Measurements from ENCODE around the gene RPS19BP1.
"Not testable (repeated sequence)": the region's sequence is repeated elsewhere in the genome, so short reads cannot be mapped to it uniquely, and the experiment has no call there.

The RPS19BP1 gene

GRCh38 chr22:39513791-39514190 lies 18.8 kb downstream of the RPS19BP1 start:
- DNase-seq (ENCODE audit: low spot score) = no peak

GRCh38 chr22:39512026-39512425 lies 20.5 kb downstream of the RPS19BP1 start:
- no peak for DNase-seq (ENCODE audit: low spot score)

DNA sequence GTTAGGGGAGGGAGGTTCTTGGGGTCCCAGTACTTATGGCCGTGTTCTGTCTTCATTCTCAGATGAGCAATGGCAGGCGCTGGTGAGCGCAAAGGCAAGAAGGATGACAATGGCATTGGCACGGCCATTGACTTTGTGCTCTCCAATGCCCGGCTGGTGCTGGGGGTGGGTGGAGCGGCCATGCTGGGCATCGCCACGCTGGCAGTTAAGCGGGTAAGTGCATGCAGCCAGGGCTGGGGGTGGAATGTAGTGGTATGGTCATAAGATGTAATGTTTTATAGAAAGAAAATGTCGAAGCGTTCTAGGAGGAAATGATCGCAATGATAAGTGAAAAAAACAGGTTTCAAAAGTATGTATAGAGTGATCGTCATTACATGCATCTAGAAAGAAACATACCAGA lies 21.3 kb downstream of the RPS19BP1 start:
- no peak for DNase-seq (ENCODE audit: low spot score)

- no peak for DNase-seq (ENCODE audit: low spot score)
These were observed 21.9 kb downstream of the RPS19BP1 start for GRCh38 chr22:39510529-39511149.

DNA sequence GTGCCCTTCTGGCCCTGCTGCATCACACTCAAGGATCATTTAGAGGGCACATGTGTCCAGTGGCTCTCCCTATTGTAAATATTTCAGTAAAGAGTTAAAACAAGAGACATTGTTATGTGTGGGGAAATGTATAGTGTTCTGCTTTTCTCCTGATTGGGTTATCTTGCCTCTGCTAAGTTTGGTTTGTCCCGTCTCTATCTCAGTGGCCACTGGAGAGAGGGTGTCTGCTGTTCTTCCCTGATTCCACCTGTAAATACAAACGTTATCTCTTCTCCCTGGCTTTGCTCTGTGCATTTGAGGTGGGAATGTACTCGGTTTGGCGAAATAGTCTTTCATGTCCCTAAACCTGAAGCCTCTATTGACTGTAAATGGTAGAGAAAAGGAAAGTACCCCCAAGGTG lies 24.2 kb downstream of the RPS19BP1 start:
- DNase-seq (ENCODE audit: low spot score) = no peak

DNA sequence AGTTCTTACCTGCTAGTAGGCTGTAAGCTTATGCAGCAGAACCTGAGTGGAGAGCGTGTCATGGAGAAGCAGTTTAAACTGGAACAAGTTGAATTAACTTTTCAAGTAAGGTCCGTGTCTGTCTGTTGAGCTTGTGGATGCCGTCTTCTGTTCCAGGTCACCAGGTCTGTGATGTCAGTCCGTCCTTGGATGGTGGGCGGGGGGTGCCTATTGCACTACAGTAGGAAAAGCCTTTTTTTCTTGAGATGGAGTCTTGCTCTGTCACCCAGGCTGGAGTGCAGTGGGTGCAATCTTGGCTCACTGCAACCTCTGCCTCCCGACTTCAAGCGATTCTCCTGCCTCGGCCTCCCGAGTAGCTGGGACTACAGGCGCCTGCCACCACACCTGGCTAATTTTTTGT lies 25.5 kb downstream of the RPS19BP1 start:
- DNase-seq (ENCODE audit: low spot score) = not testable (repeated sequence)

DNA sequence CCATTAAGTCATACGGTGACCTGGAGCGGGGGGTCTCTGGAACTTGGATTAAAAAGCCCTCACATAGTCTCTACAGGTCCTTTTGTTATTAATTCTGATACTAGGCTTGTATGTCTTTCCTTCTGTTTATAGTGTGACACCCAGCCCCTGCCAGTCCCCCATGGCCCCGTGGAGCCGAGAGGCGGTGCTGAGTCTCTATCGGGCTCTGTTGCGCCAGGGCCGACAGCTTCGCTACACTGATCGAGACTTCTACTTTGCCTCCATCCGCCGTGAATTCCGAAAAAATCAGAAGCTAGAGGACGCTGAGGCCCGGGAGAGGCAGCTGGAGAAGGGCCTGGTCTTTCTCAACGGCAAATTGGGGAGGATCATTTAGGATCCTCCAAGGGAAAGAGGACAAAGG lies 28.5 kb downstream of the RPS19BP1 start:
- DNase-seq (ENCODE audit: low spot score) = no peak

GRCh38 chr22:39503630-39504029 lies 28.9 kb downstream of the RPS19BP1 start:
- DNase-seq (ENCODE audit: low spot score) = no peak

- DNase-seq (ENCODE audit: low spot score) = no peak
These were observed 29.6 kb downstream of the RPS19BP1 start for GRCh38 chr22:39502789-39503409.

DNA sequence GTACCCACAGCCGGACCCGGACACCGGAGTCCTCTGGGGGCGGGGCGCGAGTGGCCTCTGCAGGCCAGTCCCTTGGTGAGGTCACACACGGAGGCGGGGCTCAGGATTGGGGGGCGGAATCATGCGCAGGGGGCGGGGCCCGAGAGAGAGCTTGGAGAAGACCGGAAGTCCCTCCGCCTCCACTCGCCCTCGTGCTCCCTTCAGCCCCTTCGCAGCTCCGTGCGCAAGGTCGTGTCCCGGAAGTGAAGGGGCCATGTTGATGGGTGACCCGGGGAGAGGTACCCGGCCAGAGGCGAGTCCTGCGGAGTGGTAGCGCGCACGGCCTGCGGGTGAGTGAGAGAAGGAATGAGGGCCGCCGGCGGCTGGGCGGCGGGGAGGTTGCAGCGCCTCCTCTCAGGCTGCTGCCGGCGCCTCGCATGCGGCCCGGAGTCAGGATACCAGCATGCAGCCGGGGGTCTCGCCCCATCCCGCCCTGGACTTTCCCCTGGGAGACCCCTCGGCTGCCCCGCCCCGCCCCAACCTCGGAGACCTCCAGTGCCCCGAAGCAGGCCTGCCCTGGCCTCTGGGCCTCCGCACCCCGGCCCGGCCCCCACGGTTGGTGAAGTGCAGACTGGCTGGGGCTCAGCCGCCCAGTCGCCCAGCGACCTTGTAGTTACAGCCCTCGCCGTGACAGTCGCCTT lies 30.3 kb downstream of the RPS19BP1 start, which contains the start of gene MIEF1:
TSS of gene MIEF1 (plus strand) at position 182 of the 680 bp plus-strand sequence. CDS start 9,005 bp downstream, outside the sequence.
- DNase-seq (ENCODE audit: low spot score) = peak; percentile 92

DNA sequence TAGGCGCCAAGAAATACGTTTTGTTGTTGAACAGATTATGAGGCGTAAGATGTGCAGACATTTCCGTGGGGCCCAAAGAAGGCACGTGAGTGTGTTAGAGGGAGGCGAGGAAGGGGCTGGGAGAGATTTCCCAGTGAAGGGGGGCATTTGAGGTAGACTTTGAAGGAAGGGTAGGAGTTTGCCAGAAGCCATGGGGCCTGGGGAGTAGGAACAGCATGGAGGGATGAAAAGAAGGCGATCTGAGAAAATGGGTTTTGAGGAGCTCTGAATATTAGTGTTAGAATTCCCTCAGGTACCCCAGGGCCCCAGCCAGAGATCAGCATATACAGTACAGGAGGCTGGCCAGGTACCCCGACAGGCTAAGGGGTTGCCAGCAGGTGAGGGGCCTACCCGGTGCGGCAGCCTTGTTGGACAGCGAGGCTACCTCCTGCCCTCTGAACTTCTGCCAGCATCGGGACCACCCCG lies 30.9 kb downstream of the RPS19BP1 start:
- no peak for DNase-seq (ENCODE audit: low spot score)

DNA sequence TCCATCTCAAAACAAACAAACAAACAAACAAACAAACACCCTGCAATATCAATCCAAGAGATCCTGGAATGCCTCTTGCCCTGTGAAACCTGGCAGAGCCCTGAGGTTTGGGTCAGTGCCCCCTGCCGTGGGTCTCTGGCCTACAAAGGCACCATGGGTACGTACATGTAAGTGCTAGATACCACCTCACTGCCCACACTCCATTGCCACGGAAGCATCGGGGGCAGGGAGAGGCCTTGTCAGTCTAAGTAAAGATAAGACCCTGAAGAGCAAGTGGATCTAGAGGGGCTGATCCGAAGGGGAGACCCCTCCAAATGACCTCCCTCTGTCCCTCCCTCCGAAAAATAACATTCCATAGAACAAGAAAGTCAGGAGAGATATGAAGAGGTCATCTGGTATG lies 32.4 kb downstream of the RPS19BP1 start:
- DNase-seq (ENCODE audit: low spot score) = no peak

DNA sequence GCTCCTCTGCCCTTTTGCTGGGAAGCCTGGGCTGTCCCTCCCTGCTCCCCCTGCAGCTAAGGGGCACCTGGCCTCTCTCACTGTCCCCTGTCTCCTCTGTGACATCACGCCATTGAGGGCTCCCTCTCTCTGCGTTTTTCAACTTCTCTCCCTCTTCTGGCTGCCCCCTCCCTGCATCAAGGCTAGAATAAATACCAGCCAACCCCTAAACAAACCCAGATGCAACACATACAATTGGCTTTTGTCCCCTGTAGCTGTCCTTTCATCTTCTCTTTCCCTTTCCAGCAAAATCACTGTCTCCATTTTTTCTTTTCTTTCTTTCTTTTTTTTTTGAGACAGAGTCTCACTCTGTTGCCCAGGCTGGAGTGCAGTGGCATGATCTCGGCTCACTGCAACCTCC lies 33.7 kb downstream of the RPS19BP1 start:
- DNase-seq (ENCODE audit: low spot score) = no peak

- DNase-seq (ENCODE audit: low spot score) = no peak
These were observed 34.2 kb downstream of the RPS19BP1 start for GRCh38 chr22:39498368-39498767.

DNA sequence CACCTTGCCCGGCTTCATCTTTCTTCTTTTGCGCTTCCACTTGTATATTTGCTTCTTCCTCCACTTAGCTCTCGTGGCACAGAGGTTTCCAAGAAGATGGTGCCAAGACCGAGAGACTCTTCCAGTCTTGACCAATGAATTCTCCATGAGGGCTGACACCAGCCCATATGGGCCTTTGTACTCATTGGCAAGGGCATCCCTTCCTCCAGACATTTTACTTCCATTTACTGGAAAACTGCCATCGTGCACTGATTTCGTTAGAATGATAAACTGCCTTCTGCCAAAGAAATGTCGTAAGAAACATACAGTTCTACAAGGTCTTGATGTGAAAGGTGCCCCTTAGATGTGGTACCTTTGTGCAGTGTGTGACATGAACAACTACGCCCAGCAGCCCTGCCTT lies 35.1 kb downstream of the RPS19BP1 start:
- DNase-seq (ENCODE audit: low spot score) = no peak

DNA sequence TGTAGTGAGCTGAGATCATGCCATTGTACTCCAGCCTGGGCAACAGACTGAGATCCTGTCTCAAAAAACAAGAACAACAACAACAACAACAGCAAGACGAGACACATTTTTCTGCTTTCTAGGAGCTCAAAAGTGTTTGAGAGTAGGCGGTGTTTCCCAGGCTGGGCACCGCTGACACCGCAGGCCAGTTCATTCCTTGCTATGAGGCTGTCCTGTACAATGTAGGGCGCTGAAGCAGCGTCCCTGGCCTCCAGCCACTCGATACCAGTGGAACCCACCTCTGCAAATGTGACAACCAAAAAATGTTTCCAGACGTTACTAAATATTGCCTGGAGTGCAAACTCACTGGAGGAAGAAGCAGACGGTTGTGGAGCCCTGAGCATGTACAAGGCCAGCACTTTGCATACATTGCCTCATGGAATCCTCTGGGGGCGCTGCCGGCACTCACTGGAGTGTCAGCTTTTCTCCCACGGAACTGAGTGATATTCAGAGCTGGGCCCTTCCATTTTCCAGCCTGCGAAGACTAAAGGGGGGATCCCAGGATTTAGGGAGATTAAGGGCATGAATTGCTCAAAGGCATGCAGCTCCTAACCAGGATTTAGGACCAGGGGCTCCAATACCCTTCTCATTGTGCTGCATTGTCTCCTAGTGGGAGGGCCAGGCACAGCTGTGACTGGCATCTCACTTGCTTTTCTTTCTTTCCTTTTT lies 36.3 kb downstream of the RPS19BP1 start:
- peak; percentile 53 for DNase-seq (ENCODE audit: low spot score)

DNA sequence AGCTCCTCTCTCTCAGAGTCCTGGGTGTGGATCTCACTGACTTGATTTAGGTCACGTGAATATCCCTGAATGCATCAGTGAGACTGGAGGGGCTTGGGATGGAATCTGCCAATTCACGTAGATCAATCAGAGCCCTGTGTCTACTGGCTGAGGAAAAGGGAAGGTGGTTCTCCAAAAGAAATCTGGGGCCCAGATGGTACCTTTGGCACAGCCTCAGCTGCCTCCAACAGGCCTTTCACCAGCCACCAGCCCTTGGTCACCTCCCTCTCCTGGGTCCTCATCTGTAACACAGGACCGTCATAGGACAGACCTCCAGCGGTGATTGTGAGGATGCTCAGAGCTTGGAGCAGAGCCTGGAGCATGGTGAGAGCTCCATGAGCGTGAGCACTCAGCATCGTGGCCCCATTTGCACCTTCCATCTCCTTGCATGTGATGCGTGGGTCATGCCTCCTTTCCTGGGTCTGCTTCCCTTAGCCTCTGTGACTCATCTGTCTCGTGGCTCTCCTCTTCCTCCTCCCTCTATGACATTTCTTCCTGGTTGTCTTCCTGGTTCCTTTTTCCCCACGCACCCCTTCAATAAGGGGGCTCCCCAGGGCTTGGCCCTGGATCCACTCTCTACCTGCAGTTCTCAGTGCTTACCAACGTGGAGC lies 38.0 kb downstream of the RPS19BP1 start:
- no peak for DNase-seq (ENCODE audit: low spot score)

DNA sequence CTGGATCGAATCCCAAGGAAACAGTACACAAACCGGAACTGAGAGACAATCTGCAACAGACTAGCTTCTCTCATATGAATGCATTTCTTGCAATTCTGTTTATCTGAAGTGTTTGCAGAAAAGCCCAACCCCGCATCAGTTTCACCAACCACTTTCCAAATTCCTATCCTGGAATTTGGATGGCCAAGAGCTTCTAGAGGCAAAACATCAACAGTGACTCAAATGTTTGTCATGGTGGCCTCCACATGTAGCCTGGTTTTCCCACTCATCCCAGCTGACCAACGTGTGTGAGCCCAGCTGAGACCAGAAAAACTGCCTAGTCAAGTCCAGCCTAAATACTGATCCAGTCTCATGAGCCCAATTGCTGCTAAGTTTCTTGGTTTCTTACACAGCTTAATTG lies 38.8 kb downstream of the RPS19BP1 start:
- DNase-seq (ENCODE audit: low spot score) = no peak

- DNase-seq (ENCODE audit: low spot score) = no peak
These were observed 40.4 kb downstream of the RPS19BP1 start for GRCh38 chr22:39492186-39492585.

GRCh38 chr22:39491696-39492095 lies 40.9 kb downstream of the RPS19BP1 start:
- DNase-seq (ENCODE audit: low spot score) = no peak

DNA sequence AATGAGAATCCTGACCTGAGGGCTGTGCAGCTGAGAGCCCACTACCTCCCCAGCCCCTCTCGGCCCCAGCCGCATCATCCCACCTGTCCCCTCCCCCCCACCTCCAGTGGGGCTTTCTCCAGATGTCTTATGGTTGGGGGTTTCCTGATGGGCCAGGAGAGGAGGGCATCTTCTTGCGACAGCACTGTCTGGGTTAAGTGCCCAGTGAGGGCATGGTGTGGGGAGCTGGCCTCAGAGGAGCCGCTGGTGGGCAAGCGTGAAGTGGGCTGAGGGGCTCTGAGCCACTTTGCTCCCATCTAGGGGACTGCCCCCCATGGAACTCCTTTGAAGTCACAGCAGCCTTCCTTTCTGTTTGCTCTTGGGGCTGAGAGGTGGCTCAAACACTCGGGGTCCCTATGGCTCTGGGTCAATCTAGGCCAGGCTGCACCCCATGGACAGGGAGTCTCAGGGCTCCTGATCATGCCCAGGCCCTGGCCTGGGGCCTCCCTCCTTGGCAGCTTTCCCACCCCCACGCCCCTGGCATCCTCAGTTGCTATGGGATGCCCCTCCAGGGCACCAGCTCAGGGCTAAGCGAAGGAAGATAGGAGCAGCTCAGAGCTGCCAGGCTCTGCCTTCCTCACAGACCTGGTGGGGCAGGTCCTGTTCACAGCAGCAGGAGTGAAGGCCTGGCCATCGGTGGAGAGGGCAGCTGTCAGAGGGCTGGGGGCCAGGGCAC lies 41.4 kb downstream of the RPS19BP1 start:
- DNase-seq (ENCODE audit: low spot score) = no peak
